ENCODE results near the gene PPP1R3D. TPM values are rescaled to one million over a fixed set of nuclear protein-coding genes. Genes with fewer than 3 reads are reported as not detected.

PPP1R3D gene
- total and polyA plus RNA-seq, 9 of the 15 experiments (the other 6 are each of a cell fraction or from before 2014, with no cell fraction given) = 0.35 to 3.3 (median 1.8) TPM

GRCh38 chr20:59935457-59936185, 4.5 kb downstream of the PPP1R3D start:
- BruUV-seq (replicated peaks) = no TSS peak
- WGBS (ENCODE audit: insufficient coverage, low coverage, missing lambda C conversion rate) = 72% methylated on average over 8 of the region's 8 CpGs
- ChIA-PET CTCF (ENCODE audit: low intra/inter-chr PET ratio) (no interaction called here), POLR2A (no interaction called here)
- intact Hi-C loops (cut with micrococcal nuclease) = no loop called here
- no peak overlapping the region for H3K4me3 ChIP-seq
- no peaks in the 10 kb centered on the region for H4K20me1 ChIP-seq (replicated peaks; ENCODE audit: control insufficient read depth, insufficient read depth, low read length)
- in situ Hi-C loops (cut with MboI) = no loop called here
- DNase-seq (ENCODE audit: extremely low read depth in 1 of 4, low spot score in 3 of 4) (no peak), ATAC-seq (no peak), FAIRE-seq (no peak)
- H3K4me1 ChIP-seq (replicated peaks in 1 of 2; ENCODE audit: control insufficient read depth in 2 of 2, insufficient read depth in 2 of 2, low read length in 2 of 2) = peaks cover 0 to 33% of the 10 kb centered on the region in 2 experiments; a peak in 3 of 5 replicates
- H3K79me2 ChIP-seq (ENCODE audit: control insufficient read depth, insufficient read depth, low read length) = peaks cover 5% of the 10 kb centered on the region; the same call in 2 of the 3 replicates
- H3K27me3 ChIP-seq (ENCODE audit: control insufficient read depth in 2 of 2, insufficient read depth in 2 of 2, low read length in 2 of 2) = no peaks in the 10 kb centered on the region
- H3K9ac ChIP-seq (ENCODE audit: insufficient read depth in 1 of 2, low read depth in 2 of 2, low read length in 2 of 2) = no peak overlapping the region
- no peaks in the 10 kb centered on the region for H3K9me1 ChIP-seq (ENCODE audit: control insufficient read depth, insufficient read depth, low read length)
- H3K27ac ChIP-seq (ENCODE audit: extremely low read depth, low read depth, low read length) = no peak overlapping the region
- H3K9me3 ChIP-seq (replicated peaks; ENCODE audit: control insufficient read depth, insufficient read depth, low read depth, low read length) = no peaks in the 10 kb centered on the region
- H2AFZ ChIP-seq (ENCODE audit: low read depth, low read length) = no peak overlapping the region
- H3K36me3 ChIP-seq (ENCODE audit: control insufficient read depth, insufficient read depth, low read length) = no peaks in the 10 kb centered on the region
- no peak overlapping the region for H3K4me2 ChIP-seq (ENCODE audit: insufficient read depth, low read length)
- no peak for TF ChIP-seq ZNF354B (CRISPR knock-in tag; IDR thresholded peaks at IDR 0.05)
- TF ChIP-seq ZNF217 (CRISPR knock-in tag; IDR thresholded peaks at IDR 0.05) = no peak
- no peak for TF ChIP-seq NELFE (IDR thresholded peaks at IDR 0.05; ENCODE audit: insufficient read depth, insufficient read length)
- no peak for TF ChIP-seq PATZ1 (CRISPR knock-in tag; IDR thresholded peaks at IDR 0.05; ENCODE audit: borderline replicate concordance)
- no peak for TF ChIP-seq SNIP1 (IDR thresholded peaks at IDR 0.05; ENCODE audit: low read depth)
- no peak for TF ChIP-seq SMAD4 (CRISPR knock-in tag; conservative IDR thresholded peaks at IDR 0.05)
- no peak for TF ChIP-seq GABPA (tag; conservative IDR thresholded peaks at IDR 0.05; ENCODE audit: low read depth)
- TF ChIP-seq FOXA1 (IDR thresholded peaks at IDR 0.05; ENCODE audit: borderline replicate concordance) = no peak
- TF ChIP-seq TAL1 (IDR thresholded peaks at IDR 0.05) = no peak
- no peak for TF ChIP-seq SMARCB1 (IDR thresholded peaks at IDR 0.05; ENCODE audit: insufficient read length, low read depth)
- TF ChIP-seq BCLAF1 (IDR thresholded peaks at IDR 0.05; ENCODE audit: borderline replicate concordance in 1 of 2, control insufficient read depth in 1 of 2, low read depth in 2 of 2, low read length in 1 of 2) = no peak
- TF ChIP-seq DNMT1 (IDR thresholded peaks at IDR 0.05) = no peak
- TF ChIP-seq GTF3C2 (IDR thresholded peaks at IDR 0.05; ENCODE audit: borderline replicate concordance, extremely low read depth, insufficient read length) = no peak
- TF ChIP-seq MTA2 (IDR thresholded peaks at IDR 0.05; ENCODE audit: low read depth) = no peak
- no peak for TF ChIP-seq ZNF778 (CRISPR knock-in tag; IDR thresholded peaks at IDR 0.05)
